GM18907 (cell line): ENCODE data around the gene SLC7A7.
"Not testable (repeated sequence)": the region's sequence is repeated elsewhere in the genome, so short reads cannot be mapped to it uniquely, and the experiment has no call there.

Experiments used
- ATAC-seq: cut with Tn5 transposase; IDR thresholded peaks from one replicate; pipeline ENCODE4 v1.9.1; 2021; ENCODE audit warnings: mild to moderate bottlenecking, moderate library complexity; ENCODE audit not compliant: unreplicated experiment

The SLC7A7 gene

DNA sequence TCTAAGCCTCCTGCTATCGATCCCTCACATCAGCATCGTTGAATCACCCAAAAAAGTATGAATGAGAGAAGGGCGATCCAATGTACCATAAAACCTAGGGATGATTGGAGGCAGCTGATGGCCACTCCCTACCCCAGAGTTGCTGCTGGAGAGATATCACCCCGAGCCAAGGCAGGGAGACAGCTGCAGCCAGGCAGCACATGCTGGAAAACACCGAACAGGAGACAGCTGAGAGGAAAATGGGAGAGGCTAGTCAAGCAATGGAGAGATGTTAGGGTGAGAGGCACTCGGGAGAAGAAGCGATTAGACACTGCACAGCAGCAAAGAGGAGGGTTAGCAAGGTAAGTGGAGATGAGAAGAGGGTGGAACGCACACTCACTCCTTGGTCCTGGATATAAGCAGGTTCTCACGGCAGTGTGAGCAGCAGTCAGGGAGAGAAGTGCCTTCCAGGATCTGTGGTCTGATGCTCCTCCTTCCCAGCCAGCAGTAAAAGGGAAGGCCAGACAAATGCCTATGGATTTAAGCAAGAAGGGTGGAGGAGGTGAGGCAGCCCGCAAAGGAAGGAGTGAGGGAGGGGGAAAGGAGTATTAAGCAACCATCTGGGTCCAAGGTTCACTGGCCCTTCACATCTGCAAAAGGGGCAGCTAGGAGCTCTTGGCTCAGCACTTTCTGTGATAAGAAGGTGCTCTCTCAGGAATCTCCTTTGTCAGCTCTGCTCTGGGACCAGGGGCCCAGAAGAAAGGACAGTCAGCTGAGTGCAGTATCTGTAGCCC is at the start of gene SLC7A7:
Gene SLC7A7, minus strand, starts transcription at position 495 of the 773 bp plus-strand sequence. CDS start 2,037 bp downstream, outside the sequence.
- no peak for ATAC-seq

DNA sequence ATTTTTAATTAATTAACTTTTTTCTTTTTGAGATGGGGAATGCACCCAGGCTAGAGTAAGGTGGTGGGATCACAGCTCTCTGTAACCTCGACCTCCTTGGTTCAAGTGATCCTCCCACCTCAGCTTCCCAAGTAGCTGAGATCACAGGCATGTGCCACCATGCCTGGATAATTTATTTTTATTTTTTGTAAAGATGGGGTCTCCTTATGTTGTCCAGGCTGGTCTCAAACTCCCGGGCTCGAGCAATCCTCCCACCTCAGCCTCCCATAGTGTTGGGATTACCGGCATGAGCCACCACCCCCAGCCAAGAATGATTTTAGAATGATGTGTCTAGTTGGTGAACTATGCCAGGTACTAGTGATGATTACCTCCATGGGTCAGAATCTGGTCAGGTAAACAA is 49.7 kb upstream of the SLC7A7 start:
- no peak for ATAC-seq

DNA sequence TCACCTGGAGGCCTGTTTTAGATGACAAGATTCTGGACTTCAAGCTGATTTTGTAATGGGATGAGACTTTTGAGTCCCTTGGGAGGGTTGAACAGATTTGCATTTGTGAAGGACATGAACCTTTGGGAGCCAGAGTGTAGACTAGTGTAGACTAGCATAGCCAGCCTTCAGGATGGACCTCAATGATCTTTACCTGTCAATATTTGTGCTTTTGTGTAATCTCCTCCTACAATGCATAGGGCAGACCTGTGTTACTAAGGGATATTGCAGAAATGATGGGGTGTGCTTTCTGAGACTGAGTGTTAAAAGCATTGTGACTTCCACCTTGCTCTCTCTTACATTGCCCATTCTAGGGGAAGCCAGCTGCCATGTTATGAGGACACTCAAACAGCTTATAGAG is 46.4 kb upstream of the SLC7A7 start:
- ATAC-seq: no peak

DNA sequence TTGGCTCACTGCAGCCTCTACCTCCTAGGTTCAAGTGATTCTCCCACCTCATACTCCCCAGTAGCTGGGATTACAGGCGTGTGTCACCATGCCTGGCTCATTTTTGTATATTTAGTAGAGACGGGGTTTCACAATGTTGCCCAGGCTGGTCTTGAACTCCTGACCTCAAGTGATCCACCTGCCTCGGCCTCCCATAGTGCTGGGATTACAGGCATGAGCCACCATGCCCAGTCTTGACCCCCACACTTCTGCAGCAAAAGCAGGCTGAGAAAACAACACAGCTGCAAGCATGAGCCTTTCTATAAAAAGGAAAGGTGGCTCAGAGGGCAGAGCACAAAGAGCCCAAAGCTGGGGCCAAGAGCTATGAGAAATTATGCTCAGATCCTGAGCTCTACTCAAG is 45.1 kb upstream of the SLC7A7 start:
- ATAC-seq: not testable (repeated sequence)

DNA sequence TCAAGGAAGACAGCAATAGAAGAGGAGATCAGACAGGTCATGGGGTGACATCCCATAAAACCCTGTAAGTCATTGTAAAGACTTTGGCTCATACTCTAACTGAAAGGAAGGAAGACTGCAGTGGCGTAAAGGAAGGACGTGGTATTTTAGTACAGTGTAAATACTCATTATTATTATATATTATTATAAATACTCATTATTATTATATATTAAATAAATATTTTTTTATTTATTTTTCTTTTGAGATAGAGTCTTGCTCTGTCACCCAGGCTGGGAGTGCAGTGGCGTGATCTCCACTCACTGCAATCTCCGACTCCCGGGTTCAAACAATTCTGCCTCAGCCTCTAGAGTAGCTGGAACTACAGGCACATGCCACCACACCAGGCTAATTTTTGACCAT is 41.2 kb upstream of the SLC7A7 start:
- ATAC-seq: no peak

DNA sequence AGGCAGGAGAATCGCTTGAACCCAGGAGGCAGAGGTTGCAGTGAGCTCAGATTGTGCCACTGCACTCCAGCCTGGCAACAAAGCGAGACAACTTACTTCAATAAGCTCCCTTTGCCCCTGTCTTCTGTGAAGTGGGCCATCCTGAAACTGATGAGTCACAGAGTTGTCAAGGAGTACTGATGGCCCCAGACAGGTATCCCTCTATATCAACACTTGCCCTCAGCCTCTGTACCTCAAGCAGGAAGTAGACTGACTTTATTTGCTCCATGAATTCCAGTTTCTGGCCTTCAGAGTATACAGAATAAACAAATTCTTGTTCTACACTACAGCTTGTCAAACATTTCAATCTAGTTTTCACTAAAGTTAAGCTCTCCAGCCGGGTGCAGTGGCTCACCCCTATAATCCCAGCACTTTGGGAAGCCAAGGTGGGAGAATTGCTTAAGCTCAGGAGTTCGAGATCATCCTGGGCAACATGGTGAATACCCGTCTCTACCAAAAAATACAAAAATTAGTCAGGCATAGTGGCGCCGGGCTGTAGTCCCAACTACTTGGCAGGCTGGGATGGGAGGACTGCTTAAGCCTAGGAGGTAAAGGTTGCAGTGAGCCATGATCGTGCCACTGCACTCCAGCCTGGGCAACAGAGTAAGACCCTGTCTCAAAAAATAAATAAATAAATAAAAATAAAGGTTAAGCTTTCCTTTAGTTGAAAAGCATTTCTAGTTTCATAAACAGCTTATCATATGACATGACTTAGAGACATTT is 39.9 kb upstream of the SLC7A7 start:
- ATAC-seq: no peak

DNA sequence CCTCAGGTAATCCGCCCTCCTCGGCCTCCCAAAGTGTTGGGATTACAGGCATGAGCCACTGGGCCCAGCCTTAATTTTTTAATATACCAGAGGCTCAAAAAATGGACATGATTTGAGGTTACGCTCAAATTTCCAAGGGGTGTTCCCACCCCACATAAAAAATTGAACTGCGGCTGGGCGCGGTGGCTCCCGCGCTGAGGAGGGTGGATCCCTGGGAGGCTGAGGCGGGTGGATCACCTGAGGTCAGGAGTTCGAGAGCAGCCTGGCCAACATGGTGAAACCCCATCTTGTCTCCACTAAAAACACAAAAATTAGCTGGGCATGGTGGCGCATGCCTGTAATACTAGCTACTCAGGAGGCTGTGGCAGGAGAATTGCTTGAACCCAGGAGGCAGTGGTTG is 39.1 kb upstream of the SLC7A7 start:
- not testable (repeated sequence) for ATAC-seq

DNA sequence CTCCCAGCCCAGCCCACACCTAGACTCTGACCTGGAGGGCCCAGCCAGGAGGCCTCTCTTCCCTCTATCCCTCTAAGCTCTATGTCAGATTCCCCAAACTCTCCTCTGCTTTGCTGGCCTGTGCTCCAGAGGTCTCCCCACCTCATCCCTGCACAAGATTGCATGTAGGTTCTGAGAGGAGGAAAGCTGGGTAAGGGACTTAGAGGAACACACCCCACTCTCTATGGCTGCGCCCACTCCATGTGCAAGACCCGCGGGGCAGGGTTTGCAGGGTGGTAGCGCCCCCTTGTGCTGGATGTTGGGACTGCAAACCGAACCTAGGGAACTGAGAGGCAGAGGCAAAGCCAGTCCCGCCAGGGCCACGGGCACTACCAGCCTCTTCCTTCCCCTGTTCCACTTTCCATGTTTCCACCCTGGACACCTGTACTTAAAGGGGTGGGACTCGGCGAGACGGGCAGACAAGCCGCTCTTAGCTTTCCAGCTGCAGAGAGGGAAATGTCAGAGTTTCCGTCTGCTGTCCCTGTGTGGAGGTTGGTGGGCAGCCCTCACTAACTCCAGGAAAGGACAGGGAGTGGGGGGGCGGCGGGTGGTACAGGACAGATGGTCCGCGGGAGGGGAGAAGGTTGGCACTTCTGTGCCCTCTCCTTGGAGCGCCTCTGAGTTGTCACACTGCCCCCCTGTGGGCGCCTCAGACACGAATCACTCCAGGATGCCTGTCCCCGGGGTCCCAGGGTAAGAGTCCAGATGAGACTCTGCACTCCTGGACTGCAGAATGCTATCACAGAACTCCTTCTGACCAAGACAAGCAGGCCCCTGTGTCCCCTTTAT is 37.9 kb upstream of the SLC7A7 start:
- peak; percentile 67 for ATAC-seq

DNA sequence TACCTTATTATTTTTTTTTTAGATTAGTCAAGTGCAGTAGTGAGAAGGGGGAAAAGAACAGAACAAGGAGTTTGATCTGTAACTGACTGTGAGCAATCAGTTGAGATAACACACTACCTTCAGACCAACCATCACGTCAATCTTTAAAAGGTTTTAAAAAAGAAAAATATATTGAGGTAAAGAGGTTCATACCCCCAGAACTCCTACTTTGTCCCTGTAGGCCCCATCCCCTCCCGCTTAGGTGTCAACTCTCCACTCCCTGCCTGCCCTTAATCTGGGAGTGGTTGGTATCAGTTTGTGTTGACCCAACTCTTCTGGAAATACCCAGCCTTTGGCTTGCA is 37.3 kb upstream of the SLC7A7 start:
- no peak for ATAC-seq

DNA sequence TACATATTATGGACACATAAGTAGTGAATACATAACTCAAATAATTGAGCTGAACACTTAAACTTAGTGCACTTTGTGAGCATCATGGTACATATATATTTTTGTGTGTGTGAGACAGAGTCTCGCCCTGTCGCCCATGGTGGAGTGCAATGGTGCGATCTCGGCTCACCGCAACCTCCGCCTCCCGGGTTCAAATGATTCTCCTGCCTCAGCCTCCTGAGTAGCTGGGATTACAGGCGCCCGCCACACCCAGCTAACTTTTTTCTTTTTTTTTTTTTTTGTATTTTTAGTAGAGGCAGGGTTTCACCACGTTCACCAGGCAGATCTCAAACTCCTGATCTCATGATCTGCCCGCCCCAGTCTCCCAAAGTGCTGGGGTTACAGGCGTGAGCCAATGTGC is 36.9 kb upstream of the SLC7A7 start:
- not testable (repeated sequence) for ATAC-seq

DNA sequence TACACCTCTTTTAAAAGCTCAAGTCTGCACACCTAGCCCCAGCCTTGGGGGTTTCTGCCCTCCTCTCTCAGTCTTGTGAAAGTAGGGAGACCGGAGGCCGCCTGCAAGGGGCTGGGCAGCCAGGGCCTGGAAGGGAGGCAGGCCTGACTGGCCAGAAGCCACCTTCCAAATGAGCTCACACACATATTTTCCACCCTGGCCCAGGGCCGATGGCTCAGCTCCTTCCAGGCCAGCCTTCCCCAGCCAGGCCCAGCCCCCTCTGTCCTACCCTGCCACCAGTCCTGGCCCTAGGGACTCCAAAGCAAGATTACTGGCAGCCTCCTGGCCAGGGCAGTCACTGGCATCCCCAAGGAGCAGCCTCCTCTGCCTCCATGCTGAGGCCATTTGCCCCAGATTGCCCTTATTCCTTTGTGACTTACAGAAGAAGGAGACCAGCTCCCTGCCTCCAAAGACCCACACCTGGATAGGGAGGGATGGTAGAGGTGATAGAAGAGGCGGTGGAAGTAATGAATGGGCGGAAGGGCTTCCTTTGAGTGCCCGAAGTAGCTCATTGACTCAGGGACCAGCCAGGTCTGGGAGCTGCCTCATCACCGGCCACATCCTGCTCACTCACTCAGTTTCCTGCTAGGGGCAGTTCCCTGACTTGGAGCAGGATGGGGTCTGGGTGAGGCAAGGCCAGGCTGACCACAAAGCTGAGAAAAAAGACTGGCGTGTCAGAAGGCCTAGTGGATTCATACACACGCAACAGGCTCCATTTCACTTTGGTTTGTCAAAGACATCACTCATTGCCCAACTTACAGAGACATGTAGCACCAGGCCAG is 35.9 kb upstream of the SLC7A7 start:
- no peak for ATAC-seq

DNA sequence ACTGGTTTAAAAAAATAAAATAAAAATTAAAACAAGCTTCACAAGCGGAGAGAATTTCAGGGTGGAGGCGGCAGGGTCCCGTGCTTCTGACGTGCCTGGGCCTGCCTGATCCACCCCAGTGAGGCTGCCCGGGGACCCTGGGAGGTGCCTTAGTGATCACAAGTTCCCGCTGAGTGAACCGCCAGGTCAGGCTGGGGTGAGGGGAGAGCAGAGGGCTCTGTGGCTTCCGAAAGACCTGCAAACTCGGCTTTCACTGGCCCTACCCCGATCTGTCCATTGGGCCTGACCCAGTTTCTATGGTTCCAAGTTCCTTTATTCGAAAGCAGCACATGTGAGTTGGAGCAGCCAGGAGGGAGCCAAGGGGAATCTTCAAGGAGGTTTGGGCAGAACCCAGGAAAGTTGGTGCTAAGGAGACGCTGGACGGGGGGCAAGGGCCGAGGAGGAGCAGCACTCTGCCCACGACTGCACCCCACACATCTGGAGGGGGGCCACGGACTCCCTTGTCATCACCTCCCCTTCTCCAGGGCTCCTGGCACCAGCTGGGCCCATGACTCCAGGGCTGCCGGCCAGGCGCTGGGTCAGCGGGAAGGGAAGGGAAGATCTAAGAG is 34.1 kb upstream of the SLC7A7 start:
- ATAC-seq: no peak

DNA sequence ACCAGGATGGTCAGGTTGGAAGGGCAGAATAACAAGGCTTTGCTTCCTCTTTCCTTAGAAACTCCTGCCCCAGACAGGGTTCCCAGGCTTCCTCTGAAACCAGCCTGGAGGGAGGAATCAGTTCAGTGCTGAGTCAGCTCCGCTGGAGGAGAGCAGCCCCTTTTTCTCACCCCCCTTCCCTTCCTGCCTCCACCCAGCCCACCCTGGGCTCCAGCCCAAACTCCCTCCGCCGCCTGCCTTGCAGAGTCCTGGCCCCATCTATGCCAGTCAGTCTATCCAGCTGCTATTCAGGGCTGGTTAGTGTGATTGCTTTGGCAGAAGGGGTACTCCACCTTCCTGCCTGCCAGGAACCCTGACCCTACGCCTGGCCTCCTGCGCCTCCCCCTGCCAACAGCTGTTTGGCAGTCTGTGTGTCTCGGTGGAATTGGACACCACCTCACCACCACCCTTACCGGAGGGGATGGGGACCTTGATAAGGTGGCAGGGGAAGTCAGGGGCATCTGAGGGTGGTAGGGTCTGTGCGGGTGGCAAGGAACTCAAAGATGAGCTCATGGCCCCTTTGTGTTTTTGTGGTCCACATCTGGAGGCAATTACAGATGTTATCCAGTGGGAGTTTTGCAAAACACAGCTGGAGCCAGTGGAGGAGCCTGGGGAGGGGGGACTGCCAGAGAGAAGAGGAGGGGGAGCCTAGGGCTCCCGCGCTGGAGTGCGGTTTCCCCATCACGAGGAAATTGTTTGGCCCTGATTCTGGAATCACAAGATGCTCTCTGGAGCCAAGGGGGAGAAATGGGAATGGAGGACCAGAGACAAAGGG is 33.3 kb upstream of the SLC7A7 start:
- ATAC-seq: no peak

DNA sequence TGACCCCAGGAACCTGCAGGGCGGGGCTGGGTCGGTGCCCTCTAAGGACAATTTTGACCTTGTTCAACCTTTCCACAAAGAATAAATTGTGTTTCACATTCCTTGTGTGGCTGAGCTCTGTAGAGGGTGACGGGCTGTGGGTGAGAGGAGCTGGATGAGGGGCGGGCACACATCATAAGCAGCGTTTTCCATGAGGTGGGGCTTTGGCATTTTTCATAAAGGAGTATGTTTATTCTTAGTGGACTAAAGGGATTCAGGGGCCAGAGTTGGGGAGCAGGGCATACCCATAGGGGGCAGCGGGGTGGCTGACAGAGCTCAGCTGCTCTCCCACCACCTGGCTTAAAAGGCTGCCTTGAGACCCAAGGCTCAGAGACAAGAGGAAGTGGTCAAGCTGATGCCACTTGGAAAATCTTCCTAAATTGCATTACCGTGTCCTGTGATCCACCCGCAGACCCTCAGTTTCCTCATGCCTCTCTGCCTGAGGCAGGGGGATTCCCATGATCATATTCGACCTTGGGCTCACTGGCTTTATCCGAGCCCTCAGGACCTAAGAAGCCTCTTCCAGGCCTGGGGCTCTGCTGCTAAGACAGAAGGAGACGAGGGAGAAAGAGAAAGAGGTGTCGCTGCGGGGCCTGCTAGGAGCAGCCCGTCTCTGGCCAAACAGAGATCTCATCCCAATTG is 32.6 kb upstream of the SLC7A7 start:
- no peak for ATAC-seq

DNA sequence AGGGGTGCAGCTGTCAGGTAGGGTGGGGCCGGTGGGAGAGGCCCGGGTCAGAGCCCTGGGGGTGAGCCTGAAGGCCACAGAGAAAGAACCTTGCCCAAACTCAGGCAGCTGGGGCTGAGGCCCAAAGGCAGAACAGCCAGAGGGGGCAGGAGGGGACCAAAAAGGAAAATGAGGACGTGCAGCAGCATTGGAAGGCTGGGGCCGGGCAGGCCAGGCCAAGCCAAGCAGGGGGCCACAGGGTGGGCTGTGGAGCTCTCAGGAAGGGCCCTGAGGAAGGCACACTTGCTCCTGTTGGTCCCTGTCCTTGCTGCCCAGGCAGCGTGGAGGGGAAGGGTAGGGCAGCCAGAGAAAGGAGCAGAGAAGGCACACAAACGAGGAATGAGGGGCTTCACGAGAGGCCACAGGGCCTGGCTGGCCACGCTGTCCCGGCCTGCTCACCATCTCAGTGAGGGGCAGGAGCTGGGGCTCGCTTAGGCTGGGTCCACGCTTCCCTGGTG is 31.6 kb upstream of the SLC7A7 start:
- ATAC-seq: no peak

DNA sequence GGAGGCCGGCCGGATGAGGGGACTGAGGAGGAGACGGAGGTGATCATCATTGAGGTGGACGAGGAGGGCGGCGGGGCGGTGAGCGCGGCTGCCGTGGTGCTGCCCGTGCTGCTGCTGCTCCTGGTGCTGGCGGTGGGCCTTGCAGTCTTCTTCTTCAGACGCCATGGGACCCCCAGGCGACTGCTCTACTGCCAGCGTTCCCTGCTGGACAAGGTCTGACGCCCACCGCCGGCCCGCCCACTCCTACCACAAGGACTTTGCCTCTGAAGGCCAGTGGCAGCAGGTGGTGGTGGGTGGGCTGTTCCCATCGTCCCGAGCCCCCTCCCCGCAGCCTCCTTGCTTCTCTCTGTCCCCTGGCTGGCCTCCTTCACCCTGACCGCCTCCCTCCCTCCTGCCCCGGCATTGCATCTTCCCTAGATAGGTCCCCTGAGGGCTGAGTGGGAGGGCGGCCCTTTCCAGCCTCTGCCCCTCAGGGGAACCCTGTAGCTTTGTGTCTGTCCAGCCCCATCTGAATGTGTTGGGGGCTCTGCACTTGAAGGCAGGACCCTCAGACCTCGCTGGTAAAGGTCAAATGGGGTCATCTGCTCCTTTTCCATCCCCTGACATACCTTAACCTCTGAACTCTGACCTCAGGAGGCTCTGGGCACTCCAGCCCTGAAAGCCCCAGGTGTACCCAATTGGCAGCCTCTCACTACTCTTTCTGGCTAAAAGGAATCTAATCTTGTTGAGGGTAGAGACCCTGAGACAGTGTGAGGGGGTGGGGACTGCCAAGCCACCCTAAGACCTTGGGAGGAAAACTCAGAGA is 30.8 kb upstream of the SLC7A7 start:
- ATAC-seq: no peak

DNA sequence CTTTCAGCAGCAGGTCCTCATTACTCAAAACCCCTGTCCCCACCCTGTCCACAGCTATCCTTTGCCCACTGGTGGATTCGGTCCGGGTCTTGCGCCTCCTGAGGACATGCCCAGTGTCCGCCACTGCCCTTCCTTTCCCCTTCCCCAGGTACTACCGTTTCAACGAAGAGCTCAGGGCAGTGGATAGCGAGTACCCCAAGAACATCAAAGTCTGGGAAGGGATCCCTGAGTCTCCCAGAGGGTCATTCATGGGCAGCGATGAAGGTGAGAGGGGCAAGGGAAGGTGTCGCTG is 29.8 kb upstream of the SLC7A7 start:
- no peak for ATAC-seq
